Neural cell (in vitro differentiated cells): ENCODE measurements around the gene DRICH1. TPM values are rescaled to one million over a fixed set of nuclear protein-coding genes. Genes with fewer than 3 reads are reported as not detected.

ENCODE experiments used
- H2AFZ ChIP-seq: fragments of 200-600, 300-800 bp; sonication (generic), shearing (Covaris generic); 2 replicates; pipeline ENCODE4 v1.6.0; 2014; ENCODE audit warnings: low read depth, mild to moderate bottlenecking, antibody characterized with exemption, low read length, moderate library complexity
- H3F3A ChIP-seq: fragments of 200-600 bp; shearing (Covaris generic); 2 replicates; pipeline ENCODE4 v1.6.1; 2016; ENCODE audit warnings: mild to moderate bottlenecking, moderate library complexity, mixed read lengths, antibody characterized with exemption, low read length; ENCODE audit not compliant: insufficient read depth, poor library complexity, severe bottlenecking
- H3K27ac ChIP-seq: fragments of 200-600, 300-800 bp; sonication (generic), shearing (Covaris generic); 2 replicates; pipeline ENCODE4 v1.5.1; 2014; ENCODE audit warnings: mild to moderate bottlenecking, low read length, moderate library complexity
- H3K27me3 ChIP-seq: fragments of 300-800, 200-600 bp; sonication (generic), shearing (Covaris generic); 2 replicates; pipeline ENCODE4 v1.6.0; 2014; ENCODE audit warnings: mild to moderate bottlenecking, low read depth, low read length, moderate library complexity; ENCODE audit not compliant: insufficient read depth
- H3K36me3 ChIP-seq: fragments of 300-800, 200-600 bp; sonication (generic), shearing (Covaris generic); 2 replicates; pipeline ENCODE4 v1.5.1; 2014; ENCODE audit warnings: mild to moderate bottlenecking, antibody characterized with exemption, low read length, moderate library complexity; ENCODE audit not compliant: insufficient read depth
- H3K4me2 ChIP-seq: fragments of 300-800, 200-600 bp; sonication (generic), shearing (Covaris generic); 2 replicates; pipeline ENCODE4 v1.6.0; 2014; ENCODE audit warnings: mild to moderate bottlenecking, low read length
- H3K4me3 ChIP-seq: fragments of 300-800, 200-600 bp; sonication (generic), shearing (Covaris generic); 2 replicates; pipeline ENCODE4 v1.5.1; 2014; ENCODE audit warnings: mild to moderate bottlenecking, low read length, moderate library complexity
- H3K79me2 ChIP-seq: fragments of 200-600 bp; shearing (Covaris generic); replicated peaks from 2 replicates; pipeline ENCODE4 v1.6.0; 2014; ENCODE audit warnings: mild to moderate bottlenecking, low read length, moderate library complexity; ENCODE audit not compliant: insufficient read depth
- H3K9ac ChIP-seq: fragments of 300-800, 200-600 bp; sonication (generic), shearing (Covaris generic); 2 replicates; pipeline ENCODE4 v1.6.1; 2016; ENCODE audit warnings: mild to moderate bottlenecking, low read length, mixed read lengths
- H3K9me2 ChIP-seq: fragments of 200-600 bp; shearing (Covaris generic); 2 replicates; pipeline ENCODE4 v1.6.1; 2016; ENCODE audit warnings: mild to moderate bottlenecking, low read length, mixed read lengths; ENCODE audit not compliant: insufficient read depth
- H3K9me3 ChIP-seq: fragments of 200-600, 300-800 bp; sonication (generic), shearing (Covaris generic); 2 replicates; pipeline ENCODE4 v1.6.1; 2016; ENCODE audit warnings: mild to moderate bottlenecking, mixed run types, low read length, moderate library complexity, mixed read lengths
- H4K20me1 ChIP-seq: fragments of 200-600 bp; shearing (Covaris generic); 2 replicates; pipeline ENCODE4 v1.6.1; 2016; ENCODE audit warnings: mild to moderate bottlenecking, mixed run types; ENCODE audit not compliant: insufficient read depth
- CTCF ChIP-seq: fragments of 450-650 bp; IDR thresholded peaks from 2 replicates; pipeline ENCODE4 v1.5.1; 2014; ENCODE audit warnings: antibody characterized with exemption, mild to moderate bottlenecking, moderate library complexity; ENCODE audit not compliant: poor library complexity, severe bottlenecking
- EP300 ChIP-seq: fragments of 450-650 bp; conservative IDR thresholded peaks from 2 replicates; pipeline ENCODE4 v1.6.1; 2014; ENCODE audit warnings: antibody characterized with exemption, mild to moderate bottlenecking, moderate library complexity; ENCODE audit not compliant: poor library complexity, severe bottlenecking
- EZH2 ChIP-seq: fragments of 200-600, 300-800 bp; shearing (Covaris generic), sonication (generic); IDR thresholded peaks from 2 replicates; pipeline ENCODE4 v1.6.1; 2014; ENCODE audit warnings: antibody characterized with exemption, low read length, borderline replicate concordance, mild to moderate bottlenecking; ENCODE audit not compliant: insufficient read depth, poor library complexity, severe bottlenecking
- MXI1 ChIP-seq: fragments of 450-650 bp; conservative IDR thresholded peaks from 2 replicates; pipeline ENCODE4 v1.6.1; 2014; ENCODE audit warnings: antibody characterized with exemption, mild to moderate bottlenecking; ENCODE audit not compliant: poor library complexity, severe bottlenecking
- POLR2AphosphoS5 ChIP-seq: IDR thresholded peaks from 2 replicates; pipeline ENCODE4 v1.6.1; 2012
- RAD21 ChIP-seq: fragments of 450-650 bp; conservative IDR thresholded peaks from 2 replicates; pipeline ENCODE4 v1.6.1; 2014; ENCODE audit warnings: antibody characterized with exemption, mild to moderate bottlenecking, moderate library complexity
- REST ChIP-seq: IDR thresholded peaks from 2 replicates; pipeline ENCODE4 v1.6.1; 2012; ENCODE audit warnings: borderline replicate concordance
- SMC3 ChIP-seq: fragments of 450-650 bp; conservative IDR thresholded peaks from 2 replicates; pipeline ENCODE4 v1.6.1; 2014; ENCODE audit warnings: antibody characterized with exemption, mild to moderate bottlenecking, moderate library complexity; ENCODE audit not compliant: poor library complexity
- TAF1 ChIP-seq: IDR thresholded peaks from 2 replicates; pipeline ENCODE4 v1.6.1; 2012; ENCODE audit warnings: low read depth
- polyA plus RNA-seq: library from polyadenylated mRNA; depleted of rRNA; stranded (reverse); fragments of >200 nt; gene quantifications from 2 replicates; pipeline ENCODE4 v1.2.3, GENCODE V29; 2014

The DRICH1 gene
- polyA plus RNA-seq, 1 donor from 2014 or later, result 0.48 TPM

GRCh38 chr22:23565305-23565914 lies 66.7 kb downstream of the DRICH1 start:
- no peak for TF ChIP-seq POLR2AphosphoS5
- TF ChIP-seq TAF1, result no peak
- no peak for TF ChIP-seq MXI1
- TF ChIP-seq EZH2, result no peak
- no peak for TF ChIP-seq EP300
- no peak for TF ChIP-seq SMC3
- no peak for TF ChIP-seq REST
- TF ChIP-seq RAD21, result no peak
- TF ChIP-seq CTCF, result no peak
- H2AFZ ChIP-seq, result no peak overlapping the region

GRCh38 chr22:23564276-23564675 lies 67.8 kb downstream of the DRICH1 start:
- Histone ChIP-seq H3K79me2 (no peaks in the 10 kb centered on the region), H3K9ac (no peak overlapping the region), H4K20me1 (no peaks in the 10 kb centered on the region), H3K4me3 (no peak overlapping the region), H3K27me3 (peaks cover 7% of the 10 kb centered on the region), H3K4me2 (no peak overlapping the region), H2AFZ (no peak overlapping the region), H3K9me3 (no peaks in the 10 kb centered on the region), H3K27ac (no peak overlapping the region), H3K36me3 (no peaks in the 10 kb centered on the region), H3K9me2 (no peaks in the 10 kb centered on the region), H3F3A (no peaks in the 10 kb centered on the region)
- TF ChIP-seq MXI1 (no peak), POLR2AphosphoS5 (no peak), REST (no peak), EP300 (no peak), EZH2 (no peak), SMC3 (no peak), TAF1 (no peak), CTCF (no peak), RAD21 (no peak)

More at GRCh38 chr22:23565305-23565914, 66.7 kb downstream of the DRICH1 start:
- Histone ChIP-seq H3K9me2 (no peaks in the 10 kb centered on the region), H3K9ac (peak overlapping the region; percentile 49), H3K27ac (no peak overlapping the region), H3K79me2 (no peaks in the 10 kb centered on the region), H3K4me3 (peak overlapping the region; percentile 62), H3K4me2 (no peak overlapping the region), H3K27me3 (peaks cover 7% of the 10 kb centered on the region), H4K20me1 (no peaks in the 10 kb centered on the region), H3F3A (no peaks in the 10 kb centered on the region), H3K9me3 (no peaks in the 10 kb centered on the region), H3K36me3 (no peaks in the 10 kb centered on the region)
